ENCODE results near the gene PNPLA7.
"Not testable (repeated sequence)": the region's sequence is repeated elsewhere in the genome, so short reads cannot be mapped to it uniquely, and the experiment has no call there.

The PNPLA7 gene

DNA sequence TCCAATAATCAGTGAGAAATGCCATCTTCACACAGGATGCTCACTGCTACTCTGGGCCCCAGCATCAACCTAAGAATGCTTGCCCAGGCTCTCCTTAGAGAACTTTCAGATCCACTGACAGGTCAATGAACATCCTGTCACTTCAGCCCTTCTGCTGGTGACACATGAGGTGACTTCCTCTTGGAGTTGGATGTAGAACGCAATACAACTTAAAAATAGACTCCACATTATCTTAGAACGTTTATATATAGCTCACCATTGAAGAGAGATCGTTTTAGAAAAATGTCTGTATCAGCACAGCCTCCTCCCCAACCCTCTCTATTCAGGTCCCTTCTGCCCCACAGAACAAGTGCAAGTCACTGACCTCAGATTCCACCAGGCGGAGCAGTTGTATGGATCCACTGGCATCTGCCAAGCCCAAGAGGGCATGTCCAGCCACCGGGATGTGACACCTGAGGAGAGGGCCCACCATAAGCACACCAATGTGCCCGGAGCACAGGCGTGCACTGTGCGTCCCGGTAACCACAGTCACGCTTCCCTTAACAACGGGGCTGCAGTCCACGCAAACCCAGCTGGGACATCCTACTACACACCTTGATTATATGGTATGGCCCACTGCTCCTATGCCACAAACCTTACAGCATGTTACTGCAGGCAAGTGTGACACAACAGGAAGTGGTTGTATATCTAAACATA is 25.7 kb upstream of the PNPLA7 start:
- DNase-seq (ENCODE audit: low read depth in 2 of 2), result no peak

DNA sequence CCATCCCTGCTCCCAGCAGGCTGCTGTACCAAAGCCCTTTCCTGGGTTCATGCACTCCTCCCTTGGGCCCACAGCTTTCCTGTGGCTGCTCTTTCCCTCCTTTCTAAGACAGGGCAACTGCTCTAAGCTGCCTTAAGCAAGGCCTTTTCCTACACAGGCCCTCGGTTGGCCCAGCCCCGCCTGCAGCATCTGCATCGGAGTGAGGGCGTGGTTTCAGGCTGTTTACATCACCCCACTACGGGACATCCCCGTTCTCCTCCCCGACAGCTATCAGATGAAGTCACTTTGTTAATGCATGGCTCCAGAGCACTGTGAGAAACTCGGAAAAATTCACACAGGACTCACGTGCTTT is 25.1 kb upstream of the PNPLA7 start:
- DNase-seq (ENCODE audit: low read depth in 2 of 2), result no peak

DNA sequence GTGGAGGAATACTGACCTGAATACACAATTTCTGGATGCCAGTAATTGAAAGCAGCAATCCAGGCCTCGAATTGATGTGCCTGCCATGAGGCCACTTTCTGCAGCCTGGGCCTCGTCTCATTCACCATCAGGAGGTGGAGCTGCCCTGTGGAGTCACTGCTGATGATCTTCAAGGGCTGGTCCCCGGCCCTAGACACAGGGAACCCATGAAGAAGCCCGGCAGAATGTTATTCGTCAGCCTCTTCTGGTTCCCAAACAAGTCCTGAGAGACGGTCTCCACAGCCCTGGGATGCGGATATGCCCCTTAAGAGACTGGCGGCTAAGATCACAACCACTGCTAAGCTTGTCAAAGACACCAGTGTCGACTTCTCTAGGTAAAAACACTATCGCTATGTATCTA is 24.0 kb upstream of the PNPLA7 start:
- DNase-seq (ENCODE audit: low read depth in 2 of 2), result no peak

DNA sequence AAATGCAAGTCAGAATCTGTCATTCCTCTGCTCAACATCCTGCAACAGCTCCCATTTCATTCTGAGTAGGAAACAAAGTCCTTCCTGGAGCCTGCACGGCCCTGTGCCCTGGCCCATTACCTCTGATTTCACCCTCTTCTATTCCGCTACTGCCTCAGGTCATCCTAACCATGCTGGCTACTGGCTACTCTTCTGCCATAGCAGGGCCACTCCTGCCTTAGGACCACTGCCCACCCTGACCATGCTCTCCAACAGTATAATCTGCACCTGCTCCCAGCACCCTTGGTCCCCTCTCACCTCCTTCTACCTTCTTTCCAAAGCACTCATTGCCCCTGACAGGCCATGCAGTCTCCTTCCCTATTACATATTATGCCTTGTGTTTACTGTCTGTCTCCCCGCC is 20.4 kb upstream of the PNPLA7 start:
- DNase-seq (ENCODE audit: low read depth in 2 of 2), result no peak

DNA sequence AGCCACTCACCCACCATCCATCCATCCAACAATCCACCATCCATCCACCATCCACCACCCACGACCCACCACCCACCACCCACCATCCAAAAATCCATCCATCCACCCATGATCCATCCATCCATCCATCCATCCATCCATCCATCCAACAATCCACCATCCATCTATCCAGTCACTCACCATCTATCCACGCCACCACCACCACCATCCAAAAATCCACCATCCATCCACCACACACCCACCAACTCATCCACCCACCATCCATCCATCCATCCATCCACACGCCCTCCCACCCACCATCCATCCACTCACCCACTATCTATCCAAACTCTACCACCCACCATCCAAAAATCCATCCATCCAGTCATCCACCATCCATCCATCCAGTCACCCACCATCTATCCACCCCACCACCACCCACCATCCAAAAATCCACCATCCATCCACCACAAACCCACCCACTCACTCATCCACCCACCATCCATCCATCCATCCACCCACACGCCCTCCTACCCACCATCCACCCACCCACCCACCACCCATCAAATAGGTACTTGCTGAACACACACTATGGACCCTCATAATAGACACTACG is 19.5 kb upstream of the PNPLA7 start:
- DNase-seq (ENCODE audit: low read depth in 2 of 2), result no peak

DNA sequence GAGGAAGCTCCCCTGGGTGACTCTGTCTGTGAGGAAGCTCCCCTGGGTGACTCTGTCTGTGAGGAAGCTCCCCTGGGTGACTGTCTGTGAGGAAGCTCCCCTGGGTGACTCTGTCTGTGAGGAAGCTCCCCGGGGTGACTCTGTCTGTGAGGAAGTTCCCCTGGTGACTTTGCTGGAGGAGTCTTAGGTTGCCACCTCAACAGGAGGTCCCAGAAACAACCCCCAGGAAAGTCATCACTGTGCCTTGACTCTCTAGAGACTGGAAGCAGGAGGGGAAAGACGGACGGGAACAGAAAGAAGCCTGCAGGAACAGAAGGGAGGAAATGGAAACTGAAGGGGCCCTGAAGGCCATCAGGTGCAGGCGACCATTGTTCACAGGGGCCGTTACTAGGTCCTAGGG is 18.2 kb upstream of the PNPLA7 start:
- DNase-seq (ENCODE audit: low read depth in 2 of 2), result not testable (repeated sequence)

DNA sequence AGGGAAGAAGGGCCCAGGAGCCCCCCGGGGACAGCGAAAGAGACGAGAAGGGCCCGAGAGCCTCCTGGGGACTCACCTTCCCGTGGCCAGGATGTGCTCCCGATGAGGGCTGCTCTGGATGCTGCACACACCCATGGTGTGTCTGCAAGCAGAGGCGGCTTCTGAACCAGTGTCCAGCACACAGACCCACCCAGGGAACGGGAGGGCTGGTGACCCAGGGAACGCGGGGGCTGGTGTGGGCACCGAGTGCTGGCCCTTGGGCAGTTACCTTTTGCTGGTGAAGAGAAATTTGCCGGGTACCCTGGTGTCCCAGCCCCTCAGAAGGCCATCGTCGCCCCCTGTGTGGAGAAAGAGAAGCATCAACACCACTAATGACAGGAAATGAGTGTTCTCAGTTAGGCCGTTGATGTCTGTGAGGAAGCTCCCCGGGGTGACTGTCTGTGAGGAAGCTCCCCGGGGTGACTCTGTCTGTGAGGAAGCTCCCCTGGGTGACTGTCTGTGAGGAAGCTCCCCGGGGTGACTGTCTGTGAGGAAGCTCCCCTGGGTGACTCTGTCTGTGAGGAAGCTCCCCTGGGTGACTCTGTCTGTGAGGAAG is 14.7 kb upstream of the PNPLA7 start:
- no peak for DNase-seq (ENCODE audit: low read depth in 2 of 2)

DNA sequence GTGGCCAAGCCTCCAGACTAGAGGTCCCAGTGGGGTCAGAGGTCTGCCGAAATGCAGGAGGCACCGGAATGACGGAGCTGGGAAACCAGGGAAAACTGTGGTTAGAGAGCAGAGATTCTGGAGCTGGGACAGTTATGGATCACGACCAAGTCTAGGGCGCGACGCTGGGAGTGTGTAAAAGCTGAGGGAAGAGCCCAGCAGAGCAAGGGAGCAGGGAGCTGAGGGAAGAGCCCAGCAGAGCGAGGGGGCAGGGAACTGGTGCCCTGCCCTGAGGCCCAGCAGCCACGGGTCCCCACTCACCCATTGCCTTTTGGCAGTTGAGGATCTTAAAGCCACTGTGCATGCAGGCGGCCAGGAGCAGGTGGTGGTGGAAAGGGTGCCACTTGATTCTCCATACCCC is 13.9 kb upstream of the PNPLA7 start:
- no peak for DNase-seq (ENCODE audit: low read depth in 2 of 2)

DNA sequence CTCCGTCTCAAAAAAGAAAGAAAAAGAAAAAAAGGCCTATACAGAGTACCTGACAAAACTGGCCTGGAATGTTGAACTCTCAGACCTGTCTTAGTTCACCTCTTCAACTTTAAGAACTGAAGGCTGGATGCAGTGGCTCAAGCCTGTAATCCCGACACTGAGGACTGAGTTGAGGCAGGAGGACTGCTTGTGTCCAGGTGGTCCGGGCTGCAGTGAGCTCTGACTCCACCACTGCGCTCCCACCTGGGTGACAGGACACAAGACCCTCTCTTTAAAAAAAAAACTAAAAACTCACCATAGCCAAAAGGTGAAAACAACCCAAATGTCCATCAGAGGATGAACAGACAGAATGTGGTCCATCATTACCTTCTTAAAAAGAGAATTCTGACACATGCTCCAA is 7.9 kb upstream of the PNPLA7 start:
- DNase-seq (ENCODE audit: low read depth in 2 of 2), result no peak

DNA sequence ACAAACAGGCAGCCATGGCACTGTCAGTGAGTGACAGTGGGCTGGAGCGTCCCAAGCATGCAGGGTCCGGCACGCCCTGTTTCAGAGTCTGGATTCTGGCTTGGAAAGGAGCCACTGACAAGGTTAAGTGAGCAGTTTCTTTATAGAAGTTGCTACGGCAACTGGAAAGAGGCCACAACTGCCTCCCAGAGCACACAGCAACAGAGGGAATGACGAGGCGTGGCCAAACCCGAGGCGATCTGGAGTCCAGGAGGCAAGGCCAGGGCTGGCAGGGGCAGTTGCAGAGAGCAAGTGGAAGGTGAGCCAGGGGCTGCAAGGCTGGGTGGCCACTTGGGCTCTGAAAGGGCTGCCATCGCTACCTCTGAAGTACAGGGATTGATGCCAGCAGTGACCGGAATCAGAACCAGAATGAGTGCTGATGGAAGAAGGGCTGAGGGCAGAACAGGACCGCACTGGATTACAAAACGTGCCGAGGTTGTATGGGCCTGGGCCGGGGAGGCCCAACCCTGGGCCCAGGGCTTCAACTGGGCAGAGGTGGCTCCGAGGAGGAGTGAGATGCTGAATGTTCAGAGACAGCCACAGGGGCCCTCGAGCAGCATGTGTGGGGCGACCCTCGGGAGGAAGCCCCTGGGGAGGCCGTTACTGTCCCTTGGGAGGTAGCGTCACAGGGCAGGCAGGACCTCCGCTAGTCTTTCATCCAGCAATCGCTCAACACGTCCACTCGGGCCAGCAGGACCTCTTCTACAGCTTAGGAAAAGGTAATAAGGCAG is 6.1 kb upstream of the PNPLA7 start:
- no peak for DNase-seq (ENCODE audit: low read depth in 2 of 2)

DNA sequence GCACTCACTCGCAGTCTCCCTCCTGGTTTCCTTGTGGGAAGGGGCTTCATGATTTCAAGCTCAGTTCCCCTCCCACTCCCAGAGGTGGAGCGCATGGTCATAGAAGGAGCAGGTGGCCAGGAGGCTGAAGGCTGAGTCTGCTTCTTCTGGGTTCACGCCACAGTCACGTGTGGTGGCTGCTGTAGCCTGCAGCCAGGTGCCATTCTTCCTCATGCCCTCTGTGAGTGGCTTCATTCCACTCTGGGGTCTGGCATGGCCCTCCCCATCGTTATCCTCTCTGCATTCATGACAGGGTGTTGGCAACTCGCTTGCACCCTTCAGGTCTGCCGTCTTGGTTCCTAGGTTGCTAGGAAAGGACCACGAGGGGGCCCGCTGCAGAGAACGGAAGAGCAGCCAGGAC is 5.0 kb upstream of the PNPLA7 start:
- no peak for DNase-seq (ENCODE audit: low read depth in 2 of 2)

DNA sequence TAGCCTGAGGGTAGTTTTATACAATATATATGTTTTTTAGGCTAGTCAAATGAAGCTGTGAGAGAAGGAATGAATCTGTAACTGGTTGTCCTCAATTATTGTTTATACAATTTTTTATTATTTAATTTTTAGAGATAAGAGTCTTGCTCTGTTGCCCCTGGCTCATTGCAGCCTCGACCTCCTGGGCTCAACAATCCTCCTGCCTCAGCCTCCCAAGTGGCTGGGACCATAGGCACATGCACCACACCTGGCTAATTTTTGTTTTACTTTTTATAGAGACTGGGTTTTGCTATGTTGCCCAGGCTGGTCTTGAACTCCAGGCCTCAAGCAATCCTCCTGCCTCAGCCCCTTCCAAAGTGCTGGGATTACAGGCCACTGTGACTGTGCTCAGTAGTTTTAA is 4.1 kb upstream of the PNPLA7 start:
- no peak for DNase-seq (ENCODE audit: low read depth in 2 of 2)

DNA sequence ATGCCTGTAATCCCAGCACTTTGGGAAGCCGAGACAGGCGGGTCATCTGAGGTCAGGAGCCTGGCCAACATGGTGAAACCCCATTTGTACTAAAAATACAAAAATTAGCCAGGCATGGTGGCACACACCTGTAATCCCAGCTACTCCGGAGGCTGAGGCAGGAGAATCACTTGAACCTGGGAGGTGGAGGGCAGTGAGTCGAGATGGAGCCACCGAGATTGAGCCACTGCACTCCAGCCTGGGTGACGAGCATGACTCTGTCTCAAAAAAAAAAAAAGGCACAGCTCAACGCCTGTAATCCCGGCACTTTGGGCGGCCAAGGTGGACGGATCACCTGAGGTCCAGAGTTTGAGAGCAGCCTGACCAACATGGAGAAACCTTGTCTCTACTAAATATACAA is 3.5 kb upstream of the PNPLA7 start:
- DNase-seq (ENCODE audit: low read depth in 2 of 2), result not testable (repeated sequence)

DNA sequence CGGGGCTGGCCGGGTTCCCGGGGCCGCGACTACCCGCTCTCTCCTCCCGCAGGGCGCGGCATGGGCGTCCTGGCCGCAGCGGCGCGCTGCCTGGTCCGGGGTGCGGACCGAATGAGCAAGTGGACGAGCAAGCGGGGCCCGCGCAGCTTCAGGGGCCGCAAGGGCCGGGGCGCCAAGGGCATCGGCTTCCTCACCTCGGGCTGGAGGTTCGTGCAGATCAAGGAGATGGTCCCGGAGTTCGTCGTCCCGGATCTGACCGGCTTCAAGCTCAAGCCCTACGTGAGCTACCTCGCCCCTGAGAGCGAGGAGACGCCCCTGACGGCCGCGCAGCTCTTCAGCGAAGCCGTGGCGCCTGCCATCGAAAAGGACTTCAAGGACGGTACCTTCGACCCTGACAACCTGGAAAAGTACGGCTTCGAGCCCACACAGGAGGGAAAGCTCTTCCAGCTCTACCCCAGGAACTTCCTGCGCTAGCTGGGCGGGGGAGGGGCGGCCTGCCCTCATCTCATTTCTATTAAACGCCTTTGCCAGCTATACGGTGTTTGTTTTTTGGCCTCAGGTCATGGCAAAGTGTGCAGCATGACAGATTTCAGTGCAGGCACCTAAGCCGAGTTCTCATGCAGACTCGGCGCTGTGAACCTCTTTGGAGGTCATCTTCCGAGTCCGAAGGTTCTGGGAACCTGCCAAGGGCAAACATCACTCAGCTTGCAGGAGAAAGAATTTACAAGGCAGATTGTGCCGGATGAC is 2.0 kb upstream of the PNPLA7 start:
- DNase-seq (ENCODE audit: low read depth in 2 of 2), result no peak

DNA sequence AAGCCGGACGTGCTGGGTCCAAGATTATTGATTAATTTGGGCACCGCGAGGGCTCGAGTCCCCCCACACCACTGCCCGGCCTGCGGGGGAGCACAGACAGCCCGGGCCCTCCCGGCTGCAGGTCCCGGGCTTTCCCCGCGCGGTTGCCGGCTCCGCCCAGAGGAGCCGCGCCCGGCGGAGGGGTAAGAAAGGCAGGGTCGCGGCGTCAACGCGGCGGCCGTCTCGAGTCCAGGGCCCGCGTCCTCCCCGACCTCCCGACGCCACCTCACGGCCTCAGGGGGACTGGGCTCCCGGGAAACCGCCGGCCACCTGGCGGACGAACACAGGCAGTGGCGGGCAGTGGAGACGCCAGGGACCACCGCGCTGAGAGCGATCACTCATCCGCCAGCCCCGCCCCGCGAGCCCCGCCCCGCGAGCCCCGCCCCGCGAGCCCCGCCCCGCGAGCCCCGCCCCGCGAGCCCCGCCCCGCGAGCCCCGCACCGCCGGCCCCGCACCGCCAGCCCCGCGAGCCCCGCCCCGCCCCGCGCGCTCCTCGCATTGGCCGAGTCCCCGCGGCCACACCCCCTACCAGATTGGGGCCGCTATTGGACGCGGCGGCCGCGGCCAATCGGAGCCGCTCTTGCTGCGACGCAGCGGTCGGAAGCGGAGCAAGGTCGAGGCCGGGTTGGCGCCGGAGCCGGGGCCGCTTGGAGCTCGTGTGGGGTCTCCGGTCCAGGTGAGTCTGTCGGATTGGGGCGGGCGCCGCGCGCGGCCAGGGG is 1.2 kb upstream of the PNPLA7 start, which contains the start of gene MRPL41:
Gene MRPL41, plus strand, starts transcription at position 616 of the 758 bp plus-strand sequence. CDS start 203 bp downstream, outside the sequence.
- DNase-seq (ENCODE audit: low read depth in 2 of 2), result peak; percentile 81 to 87

DNA sequence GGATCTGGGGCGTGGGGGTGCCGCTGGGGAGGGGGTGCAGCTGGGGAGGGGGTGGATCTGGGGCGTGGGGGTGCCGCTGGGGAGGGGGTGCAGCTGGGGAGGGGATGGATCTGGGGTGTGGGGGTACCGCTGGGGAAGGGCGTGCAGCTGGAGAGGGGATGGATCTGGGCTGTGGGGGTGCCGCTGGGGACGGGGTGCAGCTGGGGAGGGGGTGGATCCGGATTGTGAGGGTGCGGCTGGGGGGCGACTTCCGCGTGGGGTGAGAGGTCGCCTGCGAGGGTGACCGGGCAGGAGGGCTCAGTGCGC is 709 bp upstream of the PNPLA7 start:
- DNase-seq (ENCODE audit: low read depth in 2 of 2), result not testable (repeated sequence)

DNA sequence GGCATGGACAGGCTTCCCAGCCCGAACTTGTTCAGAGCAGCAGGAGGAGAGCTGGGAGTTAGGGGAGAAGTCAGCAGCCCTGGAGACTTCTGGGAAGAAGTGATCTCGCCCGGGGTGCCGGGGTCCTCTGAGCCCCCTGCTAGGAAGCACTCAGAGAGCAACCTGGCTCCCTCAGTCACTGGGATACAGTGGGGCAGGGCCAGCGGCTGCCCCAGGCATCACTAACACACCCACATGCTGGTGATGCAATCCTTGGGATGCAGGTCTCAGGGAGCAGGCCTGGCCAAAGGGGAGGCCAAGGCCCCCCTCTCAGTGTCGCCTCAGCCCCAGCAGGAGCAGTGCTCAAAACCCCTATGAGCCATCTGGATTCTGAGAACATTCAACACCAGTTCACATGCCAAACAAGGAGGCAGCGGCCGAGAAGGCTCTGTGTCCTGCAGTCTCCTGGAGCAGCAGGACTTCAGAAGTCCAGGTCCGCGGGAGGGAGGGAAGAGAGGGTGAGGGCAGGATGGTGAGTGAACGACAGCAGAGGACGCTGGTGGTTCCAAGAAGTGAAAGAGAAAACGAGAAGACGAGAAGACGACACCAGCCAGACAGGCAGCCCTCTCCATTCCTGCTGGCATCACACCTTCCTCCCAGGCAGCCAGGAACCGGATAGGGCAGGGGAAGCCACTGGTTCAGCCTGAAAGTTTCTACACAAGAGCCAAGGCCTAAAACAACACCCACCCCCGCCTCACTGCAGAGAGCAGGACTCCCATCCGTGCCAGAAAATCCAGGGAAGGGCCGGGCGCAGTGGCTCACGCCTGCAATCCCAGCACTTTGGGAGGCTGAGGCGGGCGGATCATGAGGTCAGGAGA is 2.3 kb downstream of the PNPLA7 start:
- no peak for DNase-seq (ENCODE audit: low read depth in 2 of 2)

DNA sequence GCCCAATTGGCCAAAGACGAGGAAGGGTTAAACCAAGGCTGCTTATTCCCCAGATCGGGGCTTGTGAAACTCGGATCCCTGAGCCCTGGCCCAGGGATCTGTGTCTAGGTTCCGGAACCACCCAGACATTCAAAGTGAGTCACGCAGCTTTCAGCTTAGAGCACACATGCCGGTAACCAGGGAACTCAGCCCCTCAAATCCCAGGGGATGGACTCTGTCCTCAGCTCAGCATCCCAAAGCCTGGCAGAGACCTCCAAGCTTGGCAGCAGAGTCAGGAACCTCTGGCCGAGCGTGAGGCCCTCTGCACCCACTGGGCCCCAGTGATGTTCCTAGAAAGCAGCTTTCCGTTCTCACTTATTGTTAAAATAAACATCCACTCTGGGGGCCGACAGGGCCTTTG is 5.1 kb downstream of the PNPLA7 start:
- DNase-seq (ENCODE audit: low read depth in 2 of 2), result no peak

DNA sequence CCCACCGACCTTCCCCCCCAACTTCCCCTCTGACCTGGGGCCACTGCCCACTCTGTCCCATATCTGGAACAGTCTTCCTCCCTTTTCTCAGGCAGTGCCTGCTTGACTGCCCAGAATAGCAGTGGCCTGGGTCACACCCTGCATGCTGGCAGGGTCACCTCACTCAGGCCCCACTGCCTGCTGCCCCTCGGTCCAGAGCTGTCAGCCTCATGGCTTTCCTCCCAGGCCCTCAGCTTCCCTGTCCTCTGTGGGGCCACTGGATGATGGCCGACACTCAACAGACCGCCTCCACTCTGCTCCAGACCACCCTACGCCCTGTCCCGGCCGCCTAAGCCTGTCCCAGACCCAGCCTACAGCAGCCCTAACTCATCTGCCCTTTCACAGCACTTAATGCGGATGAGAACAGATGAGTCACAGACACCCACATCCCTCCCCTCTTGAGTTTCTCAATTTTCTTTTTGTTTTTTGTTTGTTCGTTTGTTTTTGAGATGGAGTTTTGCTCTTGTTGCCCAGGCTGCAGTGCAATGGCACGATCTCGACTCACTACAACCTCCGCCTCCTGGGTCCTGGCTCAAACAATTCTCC is 5.9 kb downstream of the PNPLA7 start:
- DNase-seq (ENCODE audit: low read depth in 2 of 2), result no peak
